WTC11 (cell line): Measurements from ENCODE around the gene WDR83. TPM values are rescaled to one million over a fixed set of nuclear protein-coding genes. Genes with fewer than 3 reads are reported as not detected.

Source experiments
- ATAC-seq: fragments of 200-7000 bp; cut with Tn5 transposase; 2 replicates; pipeline ENCODE4 v1.10.0; 2021; ENCODE audit warnings: mild to moderate bottlenecking, moderate library complexity
- CTCF ChIA-PET: fragments of 300-600 bp; sonication (Branson Sonifier 250); formaldehyde crosslinking; loops from one replicate; lab custom pipeline; 2021; ENCODE audit warnings: antibody characterized with exemption; lab: Charles Lee
- POLR2A ChIA-PET: fragments of 350-600 bp; sonication (Branson Sonifier 250); formaldehyde crosslinking; loops from one replicate; lab custom pipeline; 2021; ENCODE audit warnings: antibody characterized with exemption; lab: Charles Lee
- DNase-seq: peaks from one replicate; pipeline ENCODE4 v3.0.0; 2021; ENCODE audit warnings: low spot score
- H3K27ac Mint-ChIP-seq: 2 replicates; pipeline ENCODE4 v1.8.0; 2021; ENCODE audit warnings: mixed read lengths
- H3K27me3 Mint-ChIP-seq: 2 replicates; pipeline ENCODE4 v1.8.0; 2021; ENCODE audit warnings: low read depth, mild to moderate bottlenecking, moderate library complexity, mixed read lengths
- H3K36me3 Mint-ChIP-seq: 2 replicates; pipeline ENCODE4 v1.8.0; 2021; ENCODE audit warnings: mixed read lengths
- H3K4me1 Mint-ChIP-seq: 2 replicates; pipeline ENCODE4 v1.8.0; 2022; ENCODE audit warnings: mixed read lengths
- H3K4me3 Mint-ChIP-seq: 2 replicates; pipeline ENCODE4 v1.8.0; 2021; ENCODE audit warnings: mild to moderate bottlenecking, moderate library complexity, mixed read lengths
- H3K9me3 Mint-ChIP-seq: 2 replicates; pipeline ENCODE4 v1.8.0; 2021; ENCODE audit warnings: mixed read lengths
- CBFB ChIP-seq: sonication (generic); formaldehyde crosslinking; IDR thresholded peaks from 2 replicates; pipeline ENCODE4 v1.8.1; 2022; ENCODE audit warnings: mild to moderate bottlenecking, low read depth, missing genetic modification reagents
- CREB1 ChIP-seq: sonication (generic); formaldehyde crosslinking; IDR thresholded peaks from 2 replicates; pipeline ENCODE4 v1.8.0; 2023; ENCODE audit warnings: mild to moderate bottlenecking, missing genetic modification reagents
- FOXJ3 ChIP-seq: sonication (generic); formaldehyde crosslinking; IDR thresholded peaks from 2 replicates; pipeline ENCODE4 v1.9.0; 2021; ENCODE audit warnings: missing genetic modification reagents, mild to moderate bottlenecking, borderline replicate concordance
- FOXK1 ChIP-seq: sonication (generic); formaldehyde crosslinking; IDR thresholded peaks from 2 replicates; pipeline ENCODE4 v1.8.0; 2022; ENCODE audit warnings: mild to moderate bottlenecking, moderate library complexity, missing genetic modification reagents
- HMGA2 ChIP-seq: fragments of 250-450 bp; sonication (Bioruptor Pico); IDR thresholded peaks from 2 replicates; pipeline ENCODE4 v1.4.0; 2021; ENCODE audit warnings: mild to moderate bottlenecking, moderate library complexity
- IRF1 ChIP-seq: sonication (generic); formaldehyde crosslinking; IDR thresholded peaks from 2 replicates; pipeline ENCODE4 v1.8.0; 2023; ENCODE audit warnings: missing genetic modification reagents
- MXD4 ChIP-seq: fragments of 250-450 bp; sonication (Bioruptor Pico); IDR thresholded peaks from 2 replicates; pipeline ENCODE4 v1.8.0; 2021; ENCODE audit warnings: mild to moderate bottlenecking, moderate library complexity, borderline replicate concordance
- NFE2L1 ChIP-seq: sonication (generic); formaldehyde crosslinking; IDR thresholded peaks from 2 replicates; pipeline ENCODE4 v1.8.1; 2023; ENCODE audit warnings: missing genetic modification reagents
- NFYB ChIP-seq: sonication (generic); formaldehyde crosslinking; conservative IDR thresholded peaks from 2 replicates; pipeline ENCODE4 v1.8.0; 2022; ENCODE audit warnings: low read depth, missing genetic modification reagents
- RELA ChIP-seq: sonication (generic); formaldehyde crosslinking; IDR thresholded peaks from 2 replicates; pipeline ENCODE4 v1.8.1; 2022; ENCODE audit warnings: missing genetic modification reagents, mild to moderate bottlenecking, borderline replicate concordance
- TCF7 ChIP-seq: sonication (generic); formaldehyde crosslinking; IDR thresholded peaks from 2 replicates; pipeline ENCODE4 v1.8.0; 2022; ENCODE audit warnings: mild to moderate bottlenecking, low read depth, missing genetic modification reagents, moderate library complexity
- USF1 ChIP-seq: sonication (generic); formaldehyde crosslinking; IDR thresholded peaks from 2 replicates; pipeline ENCODE4 v1.8.0; 2022; ENCODE audit warnings: mild to moderate bottlenecking, missing genetic modification reagents
- ZNF138 ChIP-seq: sonication (generic); formaldehyde crosslinking; conservative IDR thresholded peaks from 2 replicates; pipeline ENCODE4 v1.8.1; 2022; ENCODE audit warnings: mild to moderate bottlenecking, moderate library complexity, missing genetic modification reagents
- total RNA-seq: library from RNA; stranded (reverse); gene quantifications from 3 replicates; pipeline ENCODE4 v1.2.3, GENCODE V29; 2021
- TF ChIP-seq, protein P1 (sequence below): sonication (generic); formaldehyde crosslinking; IDR thresholded peaks from 2 replicates; pipeline ENCODE4 v1.8.1; 2023; ENCODE audit warnings: mild to moderate bottlenecking, missing genetic modification reagents, borderline replicate concordance
- TF ChIP-seq, protein P2 (sequence below): sonication (generic); formaldehyde crosslinking; IDR thresholded peaks from 2 replicates; pipeline ENCODE4 v1.8.0; 2023; ENCODE audit warnings: mild to moderate bottlenecking, missing genetic modification reagents
- TF ChIP-seq, protein P3 (sequence below): sonication (generic); formaldehyde crosslinking; IDR thresholded peaks from 2 replicates; pipeline ENCODE4 v1.8.0; 2022; ENCODE audit warnings: mild to moderate bottlenecking, missing genetic modification reagents
- TF ChIP-seq, protein P4 (sequence below): sonication (generic); formaldehyde crosslinking; IDR thresholded peaks from 2 replicates; pipeline ENCODE4 v1.8.0; 2022; ENCODE audit warnings: missing genetic modification reagents

WDR83 gene
- total RNA-seq, 1 experiment from 2014 or later = 21.8 TPM

- TF ChIP-seq FOXK1 (CRISPR knock-in tag) = no peak
- no peak for TF ChIP-seq FOXJ3
- TF ChIP-seq IRF1 (CRISPR knock-in tag) = no peak
- TF ChIP-seq, protein P1, sequence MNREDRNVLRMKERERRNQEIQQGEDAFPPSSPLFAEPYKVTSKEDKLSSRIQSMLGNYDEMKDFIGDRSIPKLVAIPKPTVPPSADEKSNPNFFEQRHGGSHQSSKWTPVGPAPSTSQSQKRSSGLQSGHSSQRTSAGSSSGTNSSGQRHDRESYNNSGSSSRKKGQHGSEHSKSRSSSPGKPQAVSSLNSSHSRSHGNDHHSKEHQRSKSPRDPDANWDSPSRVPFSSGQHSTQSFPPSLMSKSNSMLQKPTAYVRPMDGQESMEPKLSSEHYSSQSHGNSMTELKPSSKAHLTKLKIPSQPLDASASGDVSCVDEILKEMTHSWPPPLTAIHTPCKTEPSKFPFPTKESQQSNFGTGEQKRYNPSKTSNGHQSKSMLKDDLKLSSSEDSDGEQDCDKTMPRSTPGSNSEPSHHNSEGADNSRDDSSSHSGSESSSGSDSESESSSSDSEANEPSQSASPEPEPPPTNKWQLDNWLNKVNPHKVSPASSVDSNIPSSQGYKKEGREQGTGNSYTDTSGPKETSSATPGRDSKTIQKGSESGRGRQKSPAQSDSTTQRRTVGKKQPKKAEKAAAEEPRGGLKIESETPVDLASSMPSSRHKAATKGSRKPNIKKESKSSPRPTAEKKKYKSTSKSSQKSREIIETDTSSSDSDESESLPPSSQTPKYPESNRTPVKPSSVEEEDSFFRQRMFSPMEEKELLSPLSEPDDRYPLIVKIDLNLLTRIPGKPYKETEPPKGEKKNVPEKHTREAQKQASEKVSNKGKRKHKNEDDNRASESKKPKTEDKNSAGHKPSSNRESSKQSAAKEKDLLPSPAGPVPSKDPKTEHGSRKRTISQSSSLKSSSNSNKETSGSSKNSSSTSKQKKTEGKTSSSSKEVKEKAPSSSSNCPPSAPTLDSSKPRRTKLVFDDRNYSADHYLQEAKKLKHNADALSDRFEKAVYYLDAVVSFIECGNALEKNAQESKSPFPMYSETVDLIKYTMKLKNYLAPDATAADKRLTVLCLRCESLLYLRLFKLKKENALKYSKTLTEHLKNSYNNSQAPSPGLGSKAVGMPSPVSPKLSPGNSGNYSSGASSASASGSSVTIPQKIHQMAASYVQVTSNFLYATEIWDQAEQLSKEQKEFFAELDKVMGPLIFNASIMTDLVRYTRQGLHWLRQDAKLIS = no peak
- no peak for TF ChIP-seq HMGA2 (CRISPR knock-in tag)
- TF ChIP-seq, protein P2, sequence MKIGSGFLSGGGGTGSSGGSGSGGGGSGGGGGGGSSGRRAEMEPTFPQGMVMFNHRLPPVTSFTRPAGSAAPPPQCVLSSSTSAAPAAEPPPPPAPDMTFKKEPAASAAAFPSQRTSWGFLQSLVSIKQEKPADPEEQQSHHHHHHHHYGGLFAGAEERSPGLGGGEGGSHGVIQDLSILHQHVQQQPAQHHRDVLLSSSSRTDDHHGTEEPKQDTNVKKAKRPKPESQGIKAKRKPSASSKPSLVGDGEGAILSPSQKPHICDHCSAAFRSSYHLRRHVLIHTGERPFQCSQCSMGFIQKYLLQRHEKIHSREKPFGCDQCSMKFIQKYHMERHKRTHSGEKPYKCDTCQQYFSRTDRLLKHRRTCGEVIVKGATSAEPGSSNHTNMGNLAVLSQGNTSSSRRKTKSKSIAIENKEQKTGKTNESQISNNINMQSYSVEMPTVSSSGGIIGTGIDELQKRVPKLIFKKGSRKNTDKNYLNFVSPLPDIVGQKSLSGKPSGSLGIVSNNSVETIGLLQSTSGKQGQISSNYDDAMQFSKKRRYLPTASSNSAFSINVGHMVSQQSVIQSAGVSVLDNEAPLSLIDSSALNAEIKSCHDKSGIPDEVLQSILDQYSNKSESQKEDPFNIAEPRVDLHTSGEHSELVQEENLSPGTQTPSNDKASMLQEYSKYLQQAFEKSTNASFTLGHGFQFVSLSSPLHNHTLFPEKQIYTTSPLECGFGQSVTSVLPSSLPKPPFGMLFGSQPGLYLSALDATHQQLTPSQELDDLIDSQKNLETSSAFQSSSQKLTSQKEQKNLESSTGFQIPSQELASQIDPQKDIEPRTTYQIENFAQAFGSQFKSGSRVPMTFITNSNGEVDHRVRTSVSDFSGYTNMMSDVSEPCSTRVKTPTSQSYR (CRISPR knock-in tag) = no peak
- TF ChIP-seq, protein P3, sequence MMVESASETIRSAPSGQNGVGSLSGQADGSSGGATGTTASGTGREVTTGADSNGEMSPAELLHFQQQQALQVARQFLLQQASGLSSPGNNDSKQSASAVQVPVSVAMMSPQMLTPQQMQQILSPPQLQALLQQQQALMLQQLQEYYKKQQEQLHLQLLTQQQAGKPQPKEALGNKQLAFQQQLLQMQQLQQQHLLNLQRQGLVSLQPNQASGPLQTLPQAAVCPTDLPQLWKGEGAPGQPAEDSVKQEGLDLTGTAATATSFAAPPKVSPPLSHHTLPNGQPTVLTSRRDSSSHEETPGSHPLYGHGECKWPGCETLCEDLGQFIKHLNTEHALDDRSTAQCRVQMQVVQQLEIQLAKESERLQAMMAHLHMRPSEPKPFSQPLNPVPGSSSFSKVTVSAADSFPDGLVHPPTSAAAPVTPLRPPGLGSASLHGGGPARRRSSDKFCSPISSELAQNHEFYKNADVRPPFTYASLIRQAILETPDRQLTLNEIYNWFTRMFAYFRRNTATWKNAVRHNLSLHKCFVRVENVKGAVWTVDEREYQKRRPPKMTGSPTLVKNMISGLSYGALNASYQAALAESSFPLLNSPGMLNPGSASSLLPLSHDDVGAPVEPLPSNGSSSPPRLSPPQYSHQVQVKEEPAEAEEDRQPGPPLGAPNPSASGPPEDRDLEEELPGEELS (CRISPR knock-in tag) = no peak
- H3K27me3 Mint-ChIP-seq = no peaks in the 10 kb centered on the region; the same call in 1 of the 2 replicates
- DNase-seq = no peak
- ChIA-PET POLR2A (no interaction called here), CTCF (no interaction called here)
- peaks cover 4% of the 10 kb centered on the region for H3K4me1 Mint-ChIP-seq
- no peak for ATAC-seq
- H3K27ac Mint-ChIP-seq = no peak overlapping the region
- H3K9me3 Mint-ChIP-seq = no peaks in the 10 kb centered on the region
- H3K36me3 Mint-ChIP-seq = peaks cover 74% of the 10 kb centered on the region
- no peak overlapping the region for H3K4me3 Mint-ChIP-seq
Observed at GRCh38 chr19:12705654-12706331, 39.2 kb downstream of the WDR83 start.

DNA sequence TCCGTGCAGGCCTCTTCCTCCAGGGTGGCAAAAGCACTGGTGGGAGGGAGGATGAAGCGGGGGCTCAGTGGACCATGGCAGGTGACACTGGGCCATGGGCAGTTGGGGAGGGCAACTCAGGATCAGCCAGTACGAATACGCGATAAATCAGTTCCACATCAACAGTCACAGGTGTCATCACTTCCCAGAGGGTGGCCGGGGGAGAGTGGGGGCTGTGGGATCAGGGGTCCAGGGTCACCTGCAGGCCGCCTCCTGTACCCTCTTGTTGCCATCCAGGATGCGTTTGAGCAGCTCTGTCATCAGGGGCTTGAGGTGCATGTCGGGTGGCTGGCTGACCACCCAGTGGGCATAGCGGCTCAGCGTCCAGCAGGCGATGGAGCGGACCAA, 39.7 kb downstream of the WDR83 start:
- DNase-seq (no peak), ATAC-seq (no peak)
- ChIA-PET CTCF (no interaction called here), POLR2A (no interaction called here)
- Mint-ChIP-seq H3K27me3 (no peaks in the 10 kb centered on the region; the same call in 1 of the 2 replicates), H3K9me3 (no peaks in the 10 kb centered on the region), H3K4me1 (peaks cover 4% of the 10 kb centered on the region), H3K36me3 (peaks cover 74% of the 10 kb centered on the region), H3K27ac (no peak overlapping the region), H3K4me3 (no peak overlapping the region)
- TF ChIP-seq ZNF138 (CRISPR knock-in tag) (no peak), USF1 (CRISPR knock-in tag) (no peak), NFE2L1 (CRISPR knock-in tag) (no peak), TCF7 (CRISPR knock-in tag) (no peak), CBFB (CRISPR knock-in tag) (no peak), IRF1 (CRISPR knock-in tag) (no peak), CREB1 (no peak), MXD4 (CRISPR knock-in tag) (no peak), NFYB (CRISPR knock-in tag) (no peak), RELA (no peak)
- TF ChIP-seq, protein P3 (CRISPR knock-in tag) = no peak
- TF ChIP-seq, protein P4, sequence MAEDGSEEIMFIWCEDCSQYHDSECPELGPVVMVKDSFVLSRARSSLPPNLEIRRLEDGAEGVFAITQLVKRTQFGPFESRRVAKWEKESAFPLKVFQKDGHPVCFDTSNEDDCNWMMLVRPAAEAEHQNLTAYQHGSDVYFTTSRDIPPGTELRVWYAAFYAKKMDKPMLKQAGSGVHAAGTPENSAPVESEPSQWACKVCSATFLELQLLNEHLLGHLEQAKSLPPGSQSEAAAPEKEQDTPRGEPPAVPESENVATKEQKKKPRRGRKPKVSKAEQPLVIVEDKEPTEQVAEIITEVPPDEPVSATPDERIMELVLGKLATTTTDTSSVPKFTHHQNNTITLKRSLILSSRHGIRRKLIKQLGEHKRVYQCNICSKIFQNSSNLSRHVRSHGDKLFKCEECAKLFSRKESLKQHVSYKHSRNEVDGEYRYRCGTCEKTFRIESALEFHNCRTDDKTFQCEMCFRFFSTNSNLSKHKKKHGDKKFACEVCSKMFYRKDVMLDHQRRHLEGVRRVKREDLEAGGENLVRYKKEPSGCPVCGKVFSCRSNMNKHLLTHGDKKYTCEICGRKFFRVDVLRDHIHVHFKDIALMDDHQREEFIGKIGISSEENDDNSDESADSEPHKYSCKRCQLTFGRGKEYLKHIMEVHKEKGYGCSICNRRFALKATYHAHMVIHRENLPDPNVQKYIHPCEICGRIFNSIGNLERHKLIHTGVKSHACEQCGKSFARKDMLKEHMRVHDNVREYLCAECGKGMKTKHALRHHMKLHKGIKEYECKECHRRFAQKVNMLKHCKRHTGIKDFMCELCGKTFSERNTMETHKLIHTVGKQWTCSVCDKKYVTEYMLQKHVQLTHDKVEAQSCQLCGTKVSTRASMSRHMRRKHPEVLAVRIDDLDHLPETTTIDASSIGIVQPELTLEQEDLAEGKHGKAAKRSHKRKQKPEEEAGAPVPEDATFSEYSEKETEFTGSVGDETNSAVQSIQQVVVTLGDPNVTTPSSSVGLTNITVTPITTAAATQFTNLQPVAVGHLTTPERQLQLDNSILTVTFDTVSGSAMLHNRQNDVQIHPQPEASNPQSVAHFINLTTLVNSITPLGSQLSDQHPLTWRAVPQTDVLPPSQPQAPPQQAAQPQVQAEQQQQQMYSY = no peak
